GM19324 (cell line): ENCODE measurements around the gene ELOF1.
A peak's percentile ranks its signal among the peaks of the same experiment; 100 is the strongest.
"Not testable (repeated sequence)": the region's sequence is repeated elsewhere in the genome, so short reads cannot be mapped to it uniquely, and the experiment has no call there.

Source experiments
- ATAC-seq: cut with Tn5 transposase; IDR thresholded peaks from one replicate; pipeline ENCODE4 v1.9.1; 2021; ENCODE audit warnings: mild to moderate bottlenecking, moderate library complexity; ENCODE audit not compliant: unreplicated experiment, low FRiP score

Gene ELOF1

GRCh38 chr19:11558881-11559828 is at the start of gene ELOF1:
Gene ELOF1, minus strand, starts transcription at chr19:11559230. Its CDS starts 4,883 bp downstream, at chr19:11554347.
- peak; percentile 79 for ATAC-seq

GRCh38 chr19:11606484-11606883 is 47.5 kb upstream of the ELOF1 start:
- no peak for ATAC-seq

DNA sequence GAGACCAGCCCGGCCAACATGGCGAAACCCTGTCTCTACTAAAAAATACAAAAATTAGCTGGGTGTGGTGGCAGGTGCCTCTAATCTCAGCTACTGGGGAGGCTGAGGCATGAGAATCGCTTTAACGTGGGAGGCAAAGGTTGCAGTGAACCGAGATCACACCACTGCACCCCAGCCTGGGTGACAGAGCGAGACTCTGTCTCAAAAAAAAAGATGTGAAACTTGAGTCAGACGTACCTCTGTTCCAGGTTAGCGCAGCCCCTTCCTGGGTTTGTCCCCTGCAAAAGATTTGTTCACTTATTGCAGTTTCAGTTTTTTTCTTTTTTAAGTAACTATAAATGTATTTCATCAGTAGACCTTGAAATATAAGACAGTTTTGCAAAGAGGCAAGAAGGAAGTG is 40.7 kb upstream of the ELOF1 start:
- ATAC-seq, result not testable (repeated sequence)

GRCh38 chr19:11598746-11599145 is 39.7 kb upstream of the ELOF1 start:
- no peak for ATAC-seq

GRCh38 chr19:11598103-11598483 is 39.1 kb upstream of the ELOF1 start:
- ATAC-seq, result no peak

DNA sequence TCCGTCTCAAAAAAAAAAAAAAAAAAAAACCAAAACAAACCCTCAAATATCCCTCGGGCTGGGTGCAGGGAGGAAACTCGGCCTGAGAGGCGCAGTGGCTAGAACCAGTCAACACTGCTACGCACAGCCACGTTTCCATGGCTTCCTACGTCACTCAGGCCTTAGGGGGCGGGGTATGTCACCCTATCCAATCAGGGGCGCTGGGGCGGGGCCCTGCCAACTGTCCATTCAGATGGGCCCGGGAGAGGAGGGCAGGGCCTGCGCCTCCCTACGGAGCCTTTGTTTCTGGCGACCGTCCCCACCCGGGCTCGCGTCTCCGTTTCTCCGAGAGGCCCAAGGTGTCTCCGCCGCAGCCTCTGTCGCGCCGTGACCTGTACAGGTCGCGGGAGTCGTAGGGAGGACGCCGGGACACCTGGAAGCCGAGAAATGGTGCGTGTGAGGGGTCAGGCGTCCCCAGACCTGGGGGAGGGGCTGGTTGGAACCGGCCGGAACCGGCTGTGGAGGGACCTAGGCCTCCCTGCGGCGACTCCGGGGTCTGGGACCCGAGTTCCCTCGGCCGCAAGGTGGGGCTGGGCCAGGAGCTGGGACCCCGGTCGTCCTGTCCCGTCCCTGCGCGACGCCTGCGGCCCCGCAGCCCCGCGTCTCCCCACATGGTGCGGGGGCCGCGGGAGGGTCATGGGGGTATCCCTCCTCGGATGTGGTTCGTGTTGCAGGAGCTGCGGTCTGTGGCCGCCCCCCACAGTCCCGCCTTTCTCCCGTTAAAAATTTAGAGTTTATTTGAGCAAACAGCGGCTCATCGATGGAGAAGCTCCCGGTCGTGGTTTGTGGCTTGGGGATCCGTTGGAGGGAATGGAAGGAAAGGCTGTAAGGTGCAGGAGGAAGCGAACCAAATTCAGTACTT is 38.4 kb upstream of the ELOF1 start, which contains the start of gene ZNF627:
Gene ZNF627 (plus strand): TSS at position 282 of the 901 bp plus-strand sequence. CDS start 145 bp downstream, at position 427.
- ATAC-seq, result peak; percentile 98

DNA sequence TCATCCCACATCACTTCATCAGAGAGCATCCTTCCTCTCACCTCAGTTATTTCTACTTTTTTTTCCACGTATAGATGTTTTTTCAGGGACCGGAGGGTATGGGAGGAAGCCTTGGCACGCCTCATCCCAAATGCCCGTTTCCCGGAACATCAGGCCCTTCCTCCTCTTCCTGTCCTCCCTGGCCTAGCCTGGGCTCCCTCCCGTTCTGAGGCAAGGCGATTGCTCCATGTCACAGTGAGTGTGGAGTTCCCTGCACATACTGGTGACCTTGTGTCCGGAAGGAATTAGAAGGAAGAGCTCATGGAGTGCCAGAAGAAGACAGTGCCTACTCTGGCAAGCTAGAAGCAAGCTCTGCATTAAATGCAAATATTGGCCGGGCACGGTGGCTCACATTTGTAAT is 37.1 kb upstream of the ELOF1 start:
- ATAC-seq, result no peak

DNA sequence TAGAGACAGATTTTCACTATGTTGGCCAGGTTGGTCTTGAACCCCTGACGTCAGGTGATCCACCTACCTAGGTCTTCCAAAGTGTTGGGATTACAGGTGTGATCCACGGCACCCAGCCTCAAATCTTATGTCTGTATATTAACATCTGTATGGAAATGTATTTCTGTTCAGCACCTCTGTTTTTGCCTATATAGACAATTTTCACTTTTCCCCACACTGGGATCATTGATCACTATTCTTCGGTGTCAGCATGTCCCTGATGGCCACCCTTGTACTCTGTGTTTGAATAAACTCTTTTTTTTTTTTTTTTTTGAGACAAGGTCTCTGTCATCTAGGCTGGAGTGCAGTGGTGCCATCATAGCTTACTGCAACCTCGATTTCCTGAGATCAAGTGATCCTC is 35.1 kb upstream of the ELOF1 start:
- ATAC-seq, result no peak

DNA sequence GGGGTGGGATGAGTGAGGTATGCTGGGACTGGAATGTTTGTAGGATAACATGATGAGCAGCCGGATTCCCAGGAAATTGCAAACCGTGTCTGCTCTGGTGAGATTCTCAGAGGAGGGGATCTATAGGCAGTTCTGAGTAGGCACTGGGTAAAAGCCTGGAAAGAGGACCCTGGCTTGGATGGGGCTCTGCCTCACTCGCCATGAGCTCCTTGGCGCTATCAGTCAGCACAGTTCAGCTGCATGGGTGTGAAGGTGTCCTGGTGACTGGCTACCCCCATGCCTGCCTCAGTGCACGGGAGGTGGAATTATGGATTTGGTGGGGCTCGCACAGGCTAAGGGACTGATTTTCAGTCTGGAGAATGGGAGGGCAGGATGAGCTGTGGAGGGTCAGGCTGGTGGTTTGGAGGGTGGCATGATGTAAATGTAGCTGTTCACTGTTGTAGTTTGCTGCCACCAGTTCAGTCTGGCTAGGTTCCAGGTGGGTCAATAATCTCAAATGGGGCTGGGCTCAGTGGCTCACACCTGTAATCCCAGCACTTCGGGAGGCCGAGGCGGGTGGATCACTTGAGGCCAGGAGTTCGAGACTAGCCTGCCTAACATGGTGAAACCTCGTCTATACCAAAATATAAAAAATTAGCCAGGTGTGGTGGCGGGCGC is 29.1 kb upstream of the ELOF1 start:
- ATAC-seq, result no peak

GRCh38 chr19:11587302-11587974 is 28.4 kb upstream of the ELOF1 start:
- no peak for ATAC-seq

DNA sequence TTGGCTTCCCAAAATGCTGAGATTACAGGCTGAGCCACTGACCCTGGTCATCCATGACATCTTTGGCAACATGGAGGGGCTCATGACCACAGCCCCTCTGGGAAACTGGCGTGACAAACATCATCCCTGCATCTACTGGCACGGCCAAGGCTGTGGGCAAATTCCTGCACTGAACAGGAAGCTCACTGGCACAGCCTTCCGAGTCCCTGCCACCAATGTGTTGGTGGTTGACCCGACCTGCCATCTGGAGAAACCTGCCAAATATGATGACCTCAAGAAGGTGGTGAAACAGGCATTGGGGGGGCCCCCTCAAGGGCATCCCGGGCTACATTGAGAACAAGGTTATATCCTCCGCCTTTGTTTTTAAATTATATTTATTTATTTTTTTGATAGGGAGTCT is 27.3 kb upstream of the ELOF1 start:
- ATAC-seq, result no peak

DNA sequence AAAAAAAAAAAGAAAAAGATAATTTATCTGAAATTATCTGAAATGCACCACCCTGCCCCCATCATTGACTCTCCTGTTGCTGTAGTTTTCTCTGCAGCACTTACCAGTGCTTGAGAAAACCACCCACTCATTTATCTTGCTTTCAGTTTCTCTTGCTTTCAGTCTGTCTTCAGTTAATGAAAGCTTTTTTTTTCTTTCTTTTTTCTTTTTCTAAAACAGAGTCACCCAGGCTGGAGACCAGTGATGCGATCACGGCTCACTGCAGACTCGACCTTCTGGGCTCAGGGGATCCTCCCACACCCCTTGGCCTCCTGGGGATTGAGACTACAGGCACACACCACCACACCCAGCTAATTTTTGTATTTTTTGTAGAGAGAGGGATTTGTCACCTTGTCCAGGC is 22.7 kb upstream of the ELOF1 start:
- ATAC-seq, result peak; percentile 68

DNA sequence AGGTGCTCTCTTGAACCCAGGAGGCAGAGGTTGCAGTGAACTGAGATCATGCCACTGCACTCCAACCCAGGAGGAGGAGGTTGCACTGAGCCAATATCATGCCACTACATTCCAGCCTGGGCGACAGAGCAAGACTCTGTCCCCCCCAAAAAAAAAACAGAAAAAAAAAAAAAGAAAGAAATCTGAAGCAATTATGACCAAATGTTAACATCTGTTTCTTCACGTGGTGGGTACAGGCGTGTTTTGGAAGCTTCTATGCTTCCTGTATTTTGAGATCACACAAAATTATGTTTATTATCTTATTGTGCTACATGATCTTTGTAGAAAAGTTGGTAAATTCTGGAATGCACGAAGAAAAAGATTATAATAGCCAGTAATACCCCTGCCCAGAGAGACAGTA is 21.1 kb upstream of the ELOF1 start:
- ATAC-seq, result no peak

- peak; percentile 46 for ATAC-seq
Measured at GRCh38 chr19:11578258-11579142, 19.5 kb upstream of the ELOF1 start.

GRCh38 chr19:11577451-11578257 is 18.6 kb upstream of the ELOF1 start, which contains the start of gene ACP5:
Gene ACP5, minus strand, starts transcription at chr19:11577645. Its CDS starts 328 bp downstream, at chr19:11577317.
- no peak for ATAC-seq

GRCh38 chr19:11576227-11576626 is 17.2 kb upstream of the ELOF1 start:
- no peak for ATAC-seq

DNA sequence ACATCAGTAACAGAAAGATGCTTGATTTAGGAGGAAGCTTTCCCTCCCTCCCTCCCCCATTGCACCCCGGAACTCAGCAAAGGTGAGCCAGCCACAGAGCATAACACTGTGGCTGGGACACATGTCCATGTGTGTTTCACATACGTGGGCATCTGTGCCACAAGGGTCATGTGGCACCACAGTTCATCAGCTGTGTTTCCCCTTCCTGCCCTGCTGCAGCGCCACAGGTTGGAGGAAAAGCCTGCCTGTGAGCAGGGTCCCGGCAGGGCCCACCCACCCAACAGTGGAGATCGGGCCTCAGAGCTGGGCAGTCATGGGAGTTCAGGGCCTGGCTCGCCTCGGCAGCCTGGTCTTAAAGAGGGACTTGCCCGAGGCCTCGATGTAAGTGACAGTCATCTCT is 15.7 kb upstream of the ELOF1 start:
- no peak for ATAC-seq

GRCh38 chr19:11573763-11574162 is 14.7 kb upstream of the ELOF1 start:
- ATAC-seq, result not testable (repeated sequence)
